GM19239 (cell line): ENCODE results near the gene CBLC.

Source experiments
- DNase-seq: peaks from one replicate; pipeline ENCODE4 v3.0.0; 2011; ENCODE audit warnings: low spot score; ENCODE audit not compliant: insufficient read length
- FAIRE-seq: peaks from 2 replicates; lab custom pipeline; 2011; peaks lifted over from hg19 to GRCh38; lab: Jason Lieb, UNC

The CBLC gene

GRCh38 chr19:44777715-44778347, at the start of gene CBLC:
Gene CBLC, plus strand, starts transcription at chr19:44777890. Its CDS starts 42 bp downstream, at chr19:44777932.
- DNase-seq (no peak), FAIRE-seq (no peak)

DNA sequence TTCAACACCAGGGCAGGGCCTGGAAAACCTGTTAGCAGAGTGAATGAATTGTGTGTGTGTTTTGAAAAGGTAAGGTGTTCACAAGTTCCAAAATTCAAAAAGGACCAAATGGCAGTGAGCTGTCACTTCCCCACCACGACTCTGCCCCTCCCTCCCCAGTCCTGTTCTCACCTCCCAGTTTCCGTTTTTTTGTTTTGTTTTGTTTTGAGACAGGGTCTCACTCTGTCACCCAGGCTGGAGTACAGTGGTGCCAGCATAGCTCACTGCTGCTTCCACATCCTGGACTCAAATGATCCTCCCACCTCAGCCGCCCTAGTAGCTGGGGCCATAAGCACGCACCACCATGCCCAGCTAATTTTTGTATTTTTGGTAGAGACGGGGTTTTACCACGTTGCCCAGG, 49.5 kb upstream of the CBLC start:
- DNase-seq (no peak), FAIRE-seq (no peak)

- no peak for FAIRE-seq
- DNase-seq = no peak
Measured at GRCh38 chr19:44729516-44730033, 48.1 kb upstream of the CBLC start.

- DNase-seq = no peak
- no peak for FAIRE-seq
Measured at GRCh38 chr19:44731081-44731480, 46.6 kb upstream of the CBLC start.

GRCh38 chr19:44731622-44732021, 46.1 kb upstream of the CBLC start:
- DNase-seq (no peak), FAIRE-seq (no peak)

- FAIRE-seq = no peak
- no peak for DNase-seq
Measured at GRCh38 chr19:44732235-44733014, 45.3 kb upstream of the CBLC start.

GRCh38 chr19:44734357-44734756, 43.3 kb upstream of the CBLC start:
- FAIRE-seq (no peak), DNase-seq (no peak)

DNA sequence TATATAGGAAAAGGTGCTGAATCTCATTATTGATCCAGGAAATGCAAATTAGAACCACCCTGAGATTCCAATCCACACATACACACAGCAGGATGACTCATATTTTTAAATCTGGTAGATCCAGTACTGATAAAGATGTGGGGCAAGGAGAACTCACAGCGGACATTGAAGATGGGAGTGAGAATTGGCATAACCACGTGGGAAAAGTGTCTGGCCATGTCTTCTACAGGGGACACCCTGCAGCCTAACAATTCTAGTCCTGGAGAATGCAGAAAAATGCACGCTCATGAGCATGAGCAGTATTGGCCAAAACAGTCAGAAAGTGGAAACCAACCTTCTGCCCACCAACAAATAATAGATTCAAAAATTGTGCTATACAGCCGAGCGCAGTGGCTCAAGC, 42.7 kb upstream of the CBLC start:
- DNase-seq = no peak
- no peak for FAIRE-seq

DNA sequence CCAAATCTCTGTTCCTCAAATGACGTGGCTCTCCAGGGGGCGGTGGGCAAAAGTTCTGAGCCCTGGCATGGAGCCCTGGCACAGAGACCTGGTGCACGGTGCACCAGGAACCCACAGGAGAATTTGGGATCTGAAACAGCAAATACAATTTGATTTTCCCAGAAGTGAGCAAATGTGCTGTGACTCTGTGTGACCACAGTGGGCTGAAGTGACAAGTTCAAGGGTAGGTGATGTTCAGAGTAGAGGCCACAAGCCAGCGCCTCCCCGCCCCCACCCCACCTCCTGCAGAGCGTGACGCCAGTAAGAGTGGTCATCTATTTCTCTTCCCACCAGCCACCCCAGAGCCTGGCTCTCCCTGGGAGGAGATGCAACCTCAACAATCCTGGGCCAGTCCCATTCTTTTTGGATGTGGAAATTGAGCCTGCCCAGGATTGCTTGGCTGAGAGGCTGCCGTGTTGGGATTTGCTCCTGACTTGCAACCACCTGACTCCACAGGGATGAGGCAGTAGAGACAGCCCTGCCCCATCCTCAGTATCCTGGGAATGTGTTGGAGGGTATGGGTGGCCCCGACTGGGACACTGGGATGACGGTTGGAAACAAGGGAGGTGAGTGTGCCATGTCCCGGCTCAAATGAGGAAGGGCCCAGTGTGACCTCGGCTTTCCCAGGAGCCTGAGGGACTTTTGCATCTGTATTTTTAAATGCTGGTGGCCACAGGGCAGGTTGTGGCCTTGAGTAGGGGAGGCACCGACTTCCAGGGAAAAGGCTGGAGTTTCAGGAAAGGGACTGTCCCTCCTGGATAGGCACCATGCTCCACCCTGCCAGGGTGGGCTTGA, 40.2 kb upstream of the CBLC start:
- no peak for FAIRE-seq

DNA sequence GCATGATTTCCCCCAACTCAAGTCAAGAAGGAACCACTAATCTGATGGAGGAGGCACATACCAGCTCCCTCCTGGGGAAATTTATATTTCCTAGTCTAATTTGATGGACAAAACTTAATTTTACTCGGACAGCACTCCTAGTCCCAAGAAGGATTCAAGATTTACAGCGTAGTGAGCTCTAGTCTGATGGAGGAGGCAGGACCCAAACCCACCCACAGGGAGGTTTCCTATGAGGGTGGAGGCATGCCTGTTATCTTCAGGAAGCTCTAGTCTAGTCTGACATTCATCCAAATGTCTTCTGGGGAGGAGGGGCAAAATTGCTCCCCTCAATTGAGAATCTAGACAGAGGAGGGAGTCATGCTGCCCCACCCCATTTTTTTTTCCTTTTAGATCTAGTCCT, 39.6 kb upstream of the CBLC start:
- DNase-seq = no peak
- FAIRE-seq = no peak

More for the DNA sequence above, 40.2 kb upstream of the CBLC start:
- no peak for DNase-seq

DNA sequence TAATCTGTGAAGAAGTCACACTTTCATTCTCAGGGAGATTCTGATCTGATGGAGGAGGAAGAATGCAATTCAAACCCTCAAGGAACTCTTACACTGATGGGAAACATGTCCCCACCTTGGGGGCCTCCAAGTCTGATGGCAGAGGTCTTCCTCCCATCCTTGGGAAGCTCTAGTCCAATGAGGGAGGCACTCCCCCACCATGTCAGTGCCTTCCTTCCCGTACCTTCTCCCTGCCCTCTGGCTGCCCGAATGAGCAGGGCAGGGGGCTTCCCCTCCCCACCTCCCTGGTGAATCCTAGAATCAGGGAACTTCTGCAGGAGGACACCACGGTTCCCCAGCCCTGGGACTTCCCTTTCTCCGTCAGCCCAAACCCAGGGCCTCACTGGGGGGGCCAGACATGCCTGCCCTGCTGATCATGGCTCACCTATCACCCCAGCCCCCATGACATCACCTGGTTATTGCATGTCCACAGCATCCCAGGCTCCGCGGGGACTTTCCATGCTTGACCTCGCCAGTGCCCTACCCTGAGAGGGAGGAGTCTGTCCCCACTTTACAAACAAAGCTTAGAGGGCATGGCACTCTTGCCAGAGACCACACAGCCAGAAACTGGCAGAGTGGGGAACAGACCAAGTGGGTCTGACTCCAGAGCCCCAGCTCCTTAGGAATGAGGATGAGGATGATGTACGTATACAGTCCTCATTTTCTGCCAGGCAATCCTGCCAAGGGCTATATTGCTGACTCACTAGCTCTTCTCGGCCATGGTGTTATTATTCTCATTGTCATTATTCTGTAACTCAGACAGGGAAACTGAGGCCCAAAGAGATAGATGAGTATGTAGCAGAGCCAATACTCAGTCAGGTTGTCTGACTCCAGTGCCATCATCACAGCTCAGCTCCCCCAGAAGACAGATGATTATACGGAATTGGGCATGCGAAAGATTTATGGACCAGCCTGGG, 38.8 kb upstream of the CBLC start:
- FAIRE-seq = no peak

GRCh38 chr19:44740351-44740824, 37.3 kb upstream of the CBLC start:
- DNase-seq (no peak), FAIRE-seq (no peak)

More for the DNA sequence above, 38.8 kb upstream of the CBLC start:
- DNase-seq = no peak

DNA sequence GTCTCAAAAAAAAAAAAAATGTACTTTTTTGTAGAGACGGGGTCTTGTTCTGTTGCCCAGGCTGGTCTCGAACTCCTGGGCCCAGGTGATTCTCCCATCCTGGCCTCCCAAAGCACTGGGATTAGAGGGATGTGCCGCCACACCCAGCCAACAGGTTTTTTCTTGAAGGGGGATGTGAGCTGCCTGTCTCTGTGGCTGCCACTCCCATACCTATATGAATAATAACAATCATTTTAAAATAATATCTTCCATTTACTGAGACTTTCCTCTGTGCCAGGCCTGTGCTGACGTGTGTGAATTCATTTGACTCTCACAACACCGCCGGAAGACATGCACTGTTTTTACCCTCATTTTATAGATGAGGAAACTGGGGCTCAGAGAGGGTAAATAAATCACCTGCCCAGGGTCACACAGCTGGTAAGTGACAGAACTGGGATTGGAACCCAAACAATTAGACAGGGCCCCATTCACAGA, 36.4 kb upstream of the CBLC start:
- FAIRE-seq (no peak), DNase-seq (no peak)

DNA sequence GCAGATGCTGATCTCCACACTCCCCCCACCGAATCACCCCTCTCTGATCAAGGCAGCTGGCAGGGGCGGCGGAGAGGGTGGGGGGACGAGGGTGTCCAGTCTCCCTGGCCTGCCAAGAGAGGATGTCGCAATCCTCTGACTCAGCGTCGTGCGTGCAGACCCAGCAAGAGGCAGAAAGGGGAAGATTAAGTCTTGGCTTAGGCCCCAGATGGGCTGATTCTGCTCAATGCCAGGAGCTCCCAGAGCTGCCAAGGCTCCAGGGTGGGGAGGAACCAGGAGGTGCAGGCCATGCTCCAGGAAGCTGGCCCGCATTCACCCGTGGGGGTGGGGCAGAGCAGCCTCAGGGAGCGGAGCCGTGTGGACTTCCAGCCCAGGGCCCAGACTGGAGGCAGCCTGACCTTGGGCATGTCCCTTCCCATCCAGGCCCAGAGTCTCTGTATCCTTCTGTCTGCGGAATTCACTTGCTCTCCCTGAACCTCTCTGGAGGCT, 35.8 kb upstream of the CBLC start:
- no peak for DNase-seq
- FAIRE-seq = no peak

- DNase-seq (no peak), FAIRE-seq (no peak)
Measured at GRCh38 chr19:44742330-44743061, 35.2 kb upstream of the CBLC start.

- DNase-seq (no peak), FAIRE-seq (no peak)
Measured at GRCh38 chr19:44744871-44745332, 32.8 kb upstream of the CBLC start.

DNA sequence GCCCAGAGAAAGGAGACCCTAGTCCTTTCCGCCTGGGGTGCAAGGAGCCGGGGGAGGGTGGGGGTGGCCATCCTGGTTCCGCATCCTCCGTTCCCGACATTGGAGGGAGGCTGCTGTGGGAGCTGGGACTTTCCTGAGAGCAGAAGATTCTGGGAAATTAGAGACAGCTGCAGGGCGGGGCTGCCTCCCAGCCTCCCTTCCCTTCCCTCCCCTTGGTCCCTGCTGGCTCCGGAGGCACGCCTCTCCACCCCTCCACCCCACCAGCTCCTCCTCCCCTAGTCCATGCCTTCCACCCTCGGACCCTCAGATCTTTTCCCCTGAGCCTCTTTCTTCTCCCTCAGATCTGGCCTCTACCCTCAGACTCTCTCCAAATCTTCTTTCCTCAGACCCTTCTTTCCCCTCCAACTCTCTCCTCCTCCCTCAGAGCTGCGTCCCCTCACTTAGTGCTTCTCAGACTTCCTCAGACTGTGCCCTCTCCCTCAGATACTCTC, 32.3 kb upstream of the CBLC start:
- DNase-seq = no peak
- FAIRE-seq = no peak

GRCh38 chr19:44745887-44746600, 31.6 kb upstream of the CBLC start:
- FAIRE-seq = no peak
- DNase-seq = no peak
